ENCODE results near the gene HIPK2. TPM values are rescaled to one million over a fixed set of nuclear protein-coding genes. Genes with fewer than 3 reads are reported as not detected.

Gene HIPK2
- total RNA-seq (10 to 100 TPM in 1 of 4 donors, 1 to 10 TPM in 3; 7.8 to 11.6 (median 8.8) TPM), polyA plus RNA-seq (10 to 100 TPM in 1 of 3 donors, 1 to 10 TPM in 2; 2.4 to 15.7 (median 7.6) TPM)

- Histone ChIP-seq H3K27ac (peak within 1 kb of the TSS; percentile 89 to 95 (median 92)), H3K4me3 (peak within 1 kb of the TSS; percentile 64 to 92 (median 90)), H3K36me3 (no peaks in the 10 kb centered on the region), H3K27me3 (no peaks in the 10 kb centered on the region), H3K9me3 (no peaks in the 10 kb centered on the region), H3K4me1 (peaks cover 0 to 21% (median 17%) of the 10 kb centered on the region in 4 donors)
- 1% methylated on average over 96 of the region's 96 CpGs for whole genome bisulfite sequencing, 2 donors
- intact Hi-C loops (cut with DNase I), result loop anchor here (5.0 to 10.0 kb wide), 6 partner anchors 46 to 547 kb away; partner anchors contain the start of genes KDM7A and PARP12
- DNase-seq, result peak; percentile 86
- TF ChIP-seq POLR2AphosphoS5 (IDR thresholded peaks at IDR 0.05) (no peak), EP300 (IDR thresholded peaks at IDR 0.05) (no peak)
Observed at GRCh38 chr7:139777948-139778841, at the start of gene HIPK2. Gene HIPK2, minus strand, starts transcription at chr7:139777998. Its CDS starts 375 bp downstream, at chr7:139777623.

DNA sequence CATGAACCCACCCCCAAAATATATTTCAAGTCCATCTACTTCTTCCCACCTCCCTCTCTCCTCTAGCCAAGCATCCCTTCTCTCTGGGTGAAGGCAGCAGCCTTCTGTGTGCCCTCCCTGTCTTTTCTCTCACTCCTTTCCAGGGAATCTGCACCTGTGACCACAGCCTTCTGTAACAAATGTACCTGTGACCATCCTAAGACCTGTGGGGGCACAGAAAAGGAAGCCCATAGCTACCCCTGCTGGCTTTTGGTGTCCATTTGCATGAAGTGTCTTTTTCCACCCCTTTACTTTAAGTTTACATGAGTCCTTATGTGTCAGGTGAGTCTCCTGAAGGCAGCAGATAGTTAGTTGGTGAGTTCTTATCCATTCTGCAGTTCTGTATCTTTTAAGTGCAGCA is 49.2 kb upstream of the HIPK2 start:
- no peak overlapping the region for H3K4me3 ChIP-seq
- H3K27ac ChIP-seq, result no peak overlapping the region
- no peaks in the 10 kb centered on the region for H3K9me3 ChIP-seq
- H3K4me1 ChIP-seq, result no peaks in the 10 kb centered on the region
- intact Hi-C loops (cut with DNase I), result no loop called here
- H3K36me3 ChIP-seq, result no peaks in the 10 kb centered on the region
- TF ChIP-seq POLR2AphosphoS5 (IDR thresholded peaks at IDR 0.05) (no peak), POLR2A (IDR thresholded peaks at IDR 0.05) (no peak), EP300 (IDR thresholded peaks at IDR 0.05) (no peak)
- TF ChIP-seq, protein P1, sequence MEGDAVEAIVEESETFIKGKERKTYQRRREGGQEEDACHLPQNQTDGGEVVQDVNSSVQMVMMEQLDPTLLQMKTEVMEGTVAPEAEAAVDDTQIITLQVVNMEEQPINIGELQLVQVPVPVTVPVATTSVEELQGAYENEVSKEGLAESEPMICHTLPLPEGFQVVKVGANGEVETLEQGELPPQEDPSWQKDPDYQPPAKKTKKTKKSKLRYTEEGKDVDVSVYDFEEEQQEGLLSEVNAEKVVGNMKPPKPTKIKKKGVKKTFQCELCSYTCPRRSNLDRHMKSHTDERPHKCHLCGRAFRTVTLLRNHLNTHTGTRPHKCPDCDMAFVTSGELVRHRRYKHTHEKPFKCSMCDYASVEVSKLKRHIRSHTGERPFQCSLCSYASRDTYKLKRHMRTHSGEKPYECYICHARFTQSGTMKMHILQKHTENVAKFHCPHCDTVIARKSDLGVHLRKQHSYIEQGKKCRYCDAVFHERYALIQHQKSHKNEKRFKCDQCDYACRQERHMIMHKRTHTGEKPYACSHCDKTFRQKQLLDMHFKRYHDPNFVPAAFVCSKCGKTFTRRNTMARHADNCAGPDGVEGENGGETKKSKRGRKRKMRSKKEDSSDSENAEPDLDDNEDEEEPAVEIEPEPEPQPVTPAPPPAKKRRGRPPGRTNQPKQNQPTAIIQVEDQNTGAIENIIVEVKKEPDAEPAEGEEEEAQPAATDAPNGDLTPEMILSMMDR (IDR thresholded peaks at IDR 0.05), result no peak
- H3K27me3 ChIP-seq, result peaks cover 0 to under 1% (median 0%) of the 10 kb centered on the region in 3 donors
- no peak for DNase-seq

DNA sequence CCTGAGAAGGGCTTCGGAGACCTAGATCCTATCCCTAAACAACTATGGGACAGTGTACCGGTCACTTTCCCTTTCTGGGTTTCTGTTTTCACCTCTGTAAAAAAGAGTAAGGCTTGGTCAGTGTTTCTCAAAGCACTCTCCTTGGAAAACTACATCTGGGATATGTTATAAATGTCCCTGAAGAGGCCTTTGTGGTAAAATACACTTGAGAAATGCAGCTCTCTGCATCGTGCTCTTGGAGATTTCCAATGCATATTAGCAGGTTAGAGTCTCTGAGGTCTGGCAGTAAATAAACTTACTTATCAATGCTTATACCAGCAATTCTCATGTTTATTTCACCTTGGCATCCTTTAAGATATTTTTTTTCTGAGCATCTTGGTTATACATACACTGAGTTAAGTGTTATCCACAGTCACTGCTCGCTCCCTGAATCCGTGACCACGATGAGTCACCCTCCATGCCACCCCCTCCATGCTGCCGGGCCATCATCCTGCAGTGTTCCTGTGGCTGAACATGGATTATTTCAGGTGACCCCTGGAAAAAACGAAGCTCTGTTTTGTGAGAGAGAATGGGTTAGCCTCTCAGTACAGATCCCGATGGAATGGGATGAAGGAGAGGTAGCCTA is 48.0 kb upstream of the HIPK2 start:
- Histone ChIP-seq H3K9me3 (no peaks in the 10 kb centered on the region), H3K36me3 (no peaks in the 10 kb centered on the region), H3K27me3 (peaks cover 0 to 7% (median 0%) of the 10 kb centered on the region in 3 donors), H3K4me1 (no peaks in the 10 kb centered on the region), H3K27ac (no peak overlapping the region), H3K4me3 (no peak overlapping the region)
- TF ChIP-seq EP300 (IDR thresholded peaks at IDR 0.05) (no peak), POLR2A (IDR thresholded peaks at IDR 0.05) (no peak), POLR2AphosphoS5 (IDR thresholded peaks at IDR 0.05) (no peak)
- TF ChIP-seq, protein P1 (IDR thresholded peaks at IDR 0.05), result no peak
- 81% methylated on average over 9 of the region's 9 CpGs for WGBS, 2 donors
- DNase-seq, result no peak
- intact Hi-C loops (cut with DNase I), result no loop called here

GRCh38 chr7:139823959-139824521 is 46.2 kb upstream of the HIPK2 start:
- H3K36me3 ChIP-seq, result no peaks in the 10 kb centered on the region
- intact Hi-C loops (cut with DNase I), result no loop called here
- 74 to 77% methylated on average over 8 of the region's 8 CpGs for WGBS, 2 donors
- peak overlapping the region in 2 of 4 donors; percentile 17 to 31 for H3K27ac ChIP-seq
- no peak for DNase-seq
- H3K9me3 ChIP-seq, result no peaks in the 10 kb centered on the region
- no peaks in the 10 kb centered on the region for H3K4me1 ChIP-seq
- TF ChIP-seq POLR2A (IDR thresholded peaks at IDR 0.05), result no peak
- peak in 1 of 4 donors; percentile 15 for TF ChIP-seq POLR2AphosphoS5 (IDR thresholded peaks at IDR 0.05)
- H3K4me3 ChIP-seq, result no peak overlapping the region
- H3K27me3 ChIP-seq, result peaks cover 0 to 7% (median 0%) of the 10 kb centered on the region in 3 donors

DNA sequence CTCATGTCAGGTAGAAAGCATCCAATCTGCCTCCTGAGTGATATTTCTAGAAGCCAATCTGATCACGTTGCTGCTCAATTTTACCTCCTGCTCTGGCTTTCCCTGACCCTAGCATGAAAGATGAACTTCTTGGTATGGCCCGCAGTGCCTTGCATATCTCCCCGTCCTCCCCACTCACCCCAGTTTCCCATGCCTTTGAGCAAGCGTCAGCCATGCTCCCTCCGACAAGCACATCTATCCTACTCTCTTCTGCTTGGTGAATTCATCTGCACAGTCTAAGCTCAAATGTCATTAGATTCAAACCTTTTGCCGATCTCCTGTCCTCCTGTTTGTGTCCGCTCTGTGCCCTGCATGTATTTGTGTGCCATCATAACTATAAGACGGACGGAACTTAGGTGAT is 45.1 kb upstream of the HIPK2 start:
- Histone ChIP-seq H3K27ac (no peak overlapping the region), H3K4me3 (no peak overlapping the region), H3K36me3 (no peaks in the 10 kb centered on the region), H3K27me3 (peaks cover 0 to 7% (median 0%) of the 10 kb centered on the region in 3 donors), H3K4me1 (no peaks in the 10 kb centered on the region), H3K9me3 (no peaks in the 10 kb centered on the region)
- intact Hi-C loops (cut with DNase I), result no loop called here
- DNase-seq, result no peak
- no peak for TF ChIP-seq EP300 (IDR thresholded peaks at IDR 0.05)
- TF ChIP-seq POLR2AphosphoS5 (IDR thresholded peaks at IDR 0.05), result no peak
- TF ChIP-seq POLR2A (IDR thresholded peaks at IDR 0.05), result no peak
- TF ChIP-seq, protein P1 (IDR thresholded peaks at IDR 0.05), result no peak
- WGBS, 2 donors, result 95% methylated on average over 9 of the region's 9 CpGs
